Ectodermal cell (in vitro differentiated cells): ENCODE results near the gene SDC1.

Experiments
- H3K27ac ChIP-seq: 2 replicates; pipeline ENCODE4 v1.7.0; 2013; ENCODE audit warnings: mild to moderate bottlenecking, low read depth, low read length; ENCODE audit not compliant: insufficient read depth, poor library complexity, severe bottlenecking
- H3K27me3 ChIP-seq: 2 replicates; pipeline ENCODE4 v1.7.0; 2013; ENCODE audit warnings: mild to moderate bottlenecking, low read length; ENCODE audit not compliant: insufficient read depth, control insufficient read depth, poor library complexity, severe bottlenecking
- H3K36me3 ChIP-seq: one replicate; pipeline ENCODE4 v1.7.0; 2013; ENCODE audit warnings: low read length; ENCODE audit not compliant: control insufficient read depth, insufficient read depth
- H3K4me1 ChIP-seq: one replicate; pipeline ENCODE4 v1.7.0; 2013; ENCODE audit warnings: low read length; ENCODE audit not compliant: control insufficient read depth, insufficient read depth
- H3K4me3 ChIP-seq: 2 replicates; pipeline ENCODE4 v1.7.0; 2013; ENCODE audit warnings: low read depth, low read length, control low read depth; ENCODE audit not compliant: insufficient read depth
- H3K9me3 ChIP-seq: 2 replicates; pipeline ENCODE4 v1.7.0; 2013; ENCODE audit warnings: mild to moderate bottlenecking, low read length, moderate library complexity; ENCODE audit not compliant: control insufficient read depth
- WGBS, 2 experiments: methylation state at CpG; one replicate each; pipeline ENCODE4 v1.1.7; 2013; ENCODE audit warnings: missing lambda C conversion rate in 2 of 2; 5-methylcytosine and 5-hydroxymethylcytosine counted together

SDC1 gene

GRCh38 chr2:20221555-20221973, 3.4 kb downstream of the SDC1 start:
- WGBS, 2 experiments: 81 to 86% methylated on average over 3 of the region's 3 CpGs
- Histone ChIP-seq H3K4me1 (peaks cover 18% of the 10 kb centered on the region), H3K27ac (no peak overlapping the region), H3K36me3 (no peaks in the 10 kb centered on the region), H3K9me3 (no peaks in the 10 kb centered on the region), H3K27me3 (peaks cover 4% of the 10 kb centered on the region), H3K4me3 (no peak overlapping the region)

- no peak overlapping the region for H3K27ac ChIP-seq
- peaks cover 18% of the 10 kb centered on the region for H3K4me1 ChIP-seq
- no peaks in the 10 kb centered on the region for H3K9me3 ChIP-seq
- H3K27me3 ChIP-seq: peaks cover 2% of the 10 kb centered on the region
- H3K4me3 ChIP-seq: no peak overlapping the region
- 79 to 80% methylated on average over 3 of the region's 3 CpGs for WGBS, 2 experiments
- H3K36me3 ChIP-seq: no peaks in the 10 kb centered on the region
These were observed 4.0 kb downstream of the SDC1 start for GRCh38 chr2:20220806-20221554.

GRCh38 chr2:20219763-20220380, 5.1 kb downstream of the SDC1 start:
- no peaks in the 10 kb centered on the region for H3K27me3 ChIP-seq
- H3K4me3 ChIP-seq: no peak overlapping the region
- H3K36me3 ChIP-seq: no peaks in the 10 kb centered on the region
- H3K9me3 ChIP-seq: no peaks in the 10 kb centered on the region
- 94 to 95% methylated on average over 13 of the region's 13 CpGs for WGBS, 2 experiments
- no peak overlapping the region for H3K27ac ChIP-seq
- peaks cover 23% of the 10 kb centered on the region for H3K4me1 ChIP-seq

GRCh38 chr2:20218331-20219320, 6.3 kb downstream of the SDC1 start:
- Histone ChIP-seq H3K27ac (no peak overlapping the region), H3K9me3 (no peaks in the 10 kb centered on the region), H3K36me3 (no peaks in the 10 kb centered on the region), H3K4me3 (no peak overlapping the region), H3K27me3 (no peaks in the 10 kb centered on the region), H3K4me1 (peaks cover 30% of the 10 kb centered on the region)
- WGBS, 2 experiments: 91 to 93% methylated on average over 20 of the region's 20 CpGs

GRCh38 chr2:20217041-20217970, 7.6 kb downstream of the SDC1 start:
- Histone ChIP-seq H3K9me3 (no peaks in the 10 kb centered on the region), H3K4me3 (no peak overlapping the region), H3K4me1 (peaks cover 31% of the 10 kb centered on the region), H3K36me3 (no peaks in the 10 kb centered on the region), H3K27me3 (no peaks in the 10 kb centered on the region), H3K27ac (no peak overlapping the region)
- 93 to 94% methylated on average over 21 of the region's 21 CpGs for WGBS, 2 experiments

- no peaks in the 10 kb centered on the region for H3K36me3 ChIP-seq
- peaks cover 29% of the 10 kb centered on the region for H3K4me1 ChIP-seq
- no peaks in the 10 kb centered on the region for H3K9me3 ChIP-seq
- H3K27ac ChIP-seq: no peak overlapping the region
- 91 to 93% methylated on average over 22 of the region's 22 CpGs for WGBS, 2 experiments
- no peak overlapping the region for H3K4me3 ChIP-seq
- no peaks in the 10 kb centered on the region for H3K27me3 ChIP-seq
These were observed 8.6 kb downstream of the SDC1 start for GRCh38 chr2:20216130-20217025.

- H3K9me3 ChIP-seq: no peaks in the 10 kb centered on the region
- H3K27me3 ChIP-seq: no peaks in the 10 kb centered on the region
- WGBS, 2 experiments: 94% methylated on average over 13 of the region's 13 CpGs
- H3K36me3 ChIP-seq: no peaks in the 10 kb centered on the region
- no peak overlapping the region for H3K4me3 ChIP-seq
- peaks cover 32% of the 10 kb centered on the region for H3K4me1 ChIP-seq
- H3K27ac ChIP-seq: no peak overlapping the region
These were observed 9.5 kb downstream of the SDC1 start for GRCh38 chr2:20215183-20216040.

GRCh38 chr2:20214566-20215182, 10.3 kb downstream of the SDC1 start:
- WGBS, 2 experiments: 48 to 49% methylated on average over 2 of the region's 2 CpGs
- Histone ChIP-seq H3K27ac (no peak overlapping the region), H3K36me3 (no peaks in the 10 kb centered on the region), H3K4me3 (no peak overlapping the region), H3K9me3 (no peaks in the 10 kb centered on the region), H3K4me1 (peaks cover 32% of the 10 kb centered on the region), H3K27me3 (no peaks in the 10 kb centered on the region)
